ENCODE data around the gene FXR2.

DNA sequence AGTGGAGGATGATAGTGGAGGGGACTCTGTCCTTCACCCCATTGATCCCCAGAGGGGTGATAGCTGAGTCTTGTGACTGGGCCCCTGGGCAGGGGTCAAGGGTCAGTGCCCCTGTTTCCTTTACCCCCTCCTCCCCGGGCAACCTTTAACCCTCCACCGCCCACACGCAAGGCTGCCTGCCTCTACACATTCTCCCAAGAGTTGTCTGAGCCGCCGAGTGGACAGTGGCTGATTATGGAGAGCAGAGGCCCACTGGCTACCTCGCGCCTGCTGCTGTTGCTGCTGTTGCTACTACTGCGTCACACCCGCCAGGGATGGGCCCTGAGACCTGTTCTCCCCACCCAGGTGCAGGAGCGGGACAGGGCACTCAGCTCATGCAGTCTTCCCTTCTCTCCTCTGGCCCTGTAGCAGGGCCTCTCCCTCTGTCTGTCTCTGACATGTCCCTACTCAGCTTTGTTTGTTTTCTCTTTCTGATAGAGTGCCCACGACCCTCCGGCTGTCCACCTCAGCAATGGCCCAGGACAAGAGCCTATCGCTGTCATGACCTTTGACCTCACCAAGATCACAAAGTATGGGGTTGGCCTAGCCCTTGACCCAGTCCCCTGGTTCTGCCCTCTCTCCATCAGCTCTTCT, 15.4 kb upstream of the FXR2 start, which contains the start of gene SHBG:
- TF ChIP-seq, protein P1, sequence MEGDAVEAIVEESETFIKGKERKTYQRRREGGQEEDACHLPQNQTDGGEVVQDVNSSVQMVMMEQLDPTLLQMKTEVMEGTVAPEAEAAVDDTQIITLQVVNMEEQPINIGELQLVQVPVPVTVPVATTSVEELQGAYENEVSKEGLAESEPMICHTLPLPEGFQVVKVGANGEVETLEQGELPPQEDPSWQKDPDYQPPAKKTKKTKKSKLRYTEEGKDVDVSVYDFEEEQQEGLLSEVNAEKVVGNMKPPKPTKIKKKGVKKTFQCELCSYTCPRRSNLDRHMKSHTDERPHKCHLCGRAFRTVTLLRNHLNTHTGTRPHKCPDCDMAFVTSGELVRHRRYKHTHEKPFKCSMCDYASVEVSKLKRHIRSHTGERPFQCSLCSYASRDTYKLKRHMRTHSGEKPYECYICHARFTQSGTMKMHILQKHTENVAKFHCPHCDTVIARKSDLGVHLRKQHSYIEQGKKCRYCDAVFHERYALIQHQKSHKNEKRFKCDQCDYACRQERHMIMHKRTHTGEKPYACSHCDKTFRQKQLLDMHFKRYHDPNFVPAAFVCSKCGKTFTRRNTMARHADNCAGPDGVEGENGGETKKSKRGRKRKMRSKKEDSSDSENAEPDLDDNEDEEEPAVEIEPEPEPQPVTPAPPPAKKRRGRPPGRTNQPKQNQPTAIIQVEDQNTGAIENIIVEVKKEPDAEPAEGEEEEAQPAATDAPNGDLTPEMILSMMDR (tag by site-specific recombination; IDR thresholded peaks at IDR 0.05), result no peak
- TF ChIP-seq ZSCAN30 (tag by site-specific recombination; IDR thresholded peaks at IDR 0.05), result no peak
- no peak for TF ChIP-seq ZNF24 (tag by site-specific recombination; IDR thresholded peaks at IDR 0.05)
